ELR (cell line): ENCODE data around the gene PPME1.

Source experiments
- DNase-seq: peaks from one replicate; pipeline ENCODE4 v3.0.0-alpha.2; 2015; ENCODE audit warnings: low read depth

The PPME1 gene

DNA sequence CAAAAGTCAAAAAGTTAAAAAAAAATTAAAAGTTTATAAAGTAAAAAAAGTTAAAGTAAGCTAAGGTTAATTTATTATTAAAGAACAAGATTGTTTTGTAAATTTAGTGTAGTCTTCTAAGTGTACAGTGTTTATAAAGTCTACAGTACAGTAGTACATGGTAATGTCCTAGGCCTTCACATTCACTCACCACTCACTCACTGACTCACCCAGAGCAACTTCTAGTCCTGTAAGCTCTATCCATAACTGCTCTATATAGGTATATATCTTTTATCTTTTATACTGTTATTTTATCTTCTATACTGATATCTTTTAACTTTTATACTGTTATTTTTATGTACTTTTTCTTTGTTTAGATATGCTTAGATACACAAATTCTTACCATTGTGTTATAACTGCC, 11.4 kb upstream of the PPME1 start:
- peak; percentile 29 for DNase-seq

- DNase-seq = no peak
Observed at GRCh38 chr11:74162681-74163467, 8.2 kb upstream of the PPME1 start.

GRCh38 chr11:74168838-74169237, 2.3 kb upstream of the PPME1 start:
- no peak for DNase-seq

DNA sequence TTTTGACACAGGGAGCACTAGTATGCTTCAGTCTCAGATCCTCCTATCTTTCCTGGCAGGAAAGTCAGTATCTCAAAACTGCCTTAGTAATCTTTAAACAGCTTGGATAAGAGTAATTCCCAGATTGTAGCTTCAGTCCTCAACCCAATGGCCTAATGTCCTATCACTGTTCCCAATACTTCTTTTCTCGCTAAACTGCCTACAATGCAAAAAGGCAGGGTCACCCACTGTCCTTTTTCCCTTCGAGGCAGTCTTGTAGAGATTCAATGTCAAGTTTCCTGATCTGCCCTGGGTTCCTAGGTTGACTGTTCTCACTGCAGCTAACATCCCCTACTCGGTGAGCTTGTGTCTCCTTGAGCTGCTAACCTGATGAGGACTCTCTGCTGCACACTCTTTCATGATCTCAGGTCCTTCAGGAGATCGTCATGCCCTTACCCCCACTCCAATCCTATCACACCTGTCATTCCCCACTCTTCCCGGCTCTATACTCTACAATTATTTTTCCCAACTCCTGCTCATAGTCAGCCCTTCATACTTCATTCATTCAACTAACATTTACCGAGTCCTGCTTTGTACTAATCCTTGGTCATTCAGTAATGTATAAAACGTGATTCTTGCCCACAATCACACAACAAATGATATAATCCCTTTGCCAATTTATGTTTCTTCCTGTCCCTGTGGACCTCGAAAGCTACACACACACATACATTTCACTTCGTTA, 1.2 kb upstream of the PPME1 start:
- peak; percentile 10 for DNase-seq

- no peak for DNase-seq
Observed at GRCh38 chr11:74171630-74171968, 510 bp downstream of the PPME1 start.

DNA sequence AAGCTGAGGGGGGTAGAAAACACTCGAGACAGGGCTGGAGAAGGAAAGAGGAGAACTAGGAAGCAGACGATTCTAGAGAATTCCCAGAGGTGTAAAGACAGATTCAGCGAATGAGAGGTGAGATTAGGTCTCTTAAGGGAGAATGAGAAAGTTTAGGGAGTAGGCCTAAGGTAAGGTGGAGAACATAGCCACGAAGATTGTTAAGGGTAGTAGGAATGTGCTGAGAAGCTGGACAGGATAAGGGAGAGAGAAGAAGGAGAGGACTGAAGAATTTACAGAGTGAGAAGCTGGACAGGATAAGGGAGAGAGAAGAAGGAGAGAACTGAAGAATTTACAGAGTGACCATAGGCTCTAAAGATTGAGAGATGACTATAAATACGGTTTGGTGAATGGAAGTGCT, 908 bp downstream of the PPME1 start:
- DNase-seq = peak; percentile 18

GRCh38 chr11:74175920-74176319, 4.8 kb downstream of the PPME1 start:
- DNase-seq = no peak

GRCh38 chr11:74179234-74180052, 8.4 kb downstream of the PPME1 start:
- peak; percentile 40 for DNase-seq

DNA sequence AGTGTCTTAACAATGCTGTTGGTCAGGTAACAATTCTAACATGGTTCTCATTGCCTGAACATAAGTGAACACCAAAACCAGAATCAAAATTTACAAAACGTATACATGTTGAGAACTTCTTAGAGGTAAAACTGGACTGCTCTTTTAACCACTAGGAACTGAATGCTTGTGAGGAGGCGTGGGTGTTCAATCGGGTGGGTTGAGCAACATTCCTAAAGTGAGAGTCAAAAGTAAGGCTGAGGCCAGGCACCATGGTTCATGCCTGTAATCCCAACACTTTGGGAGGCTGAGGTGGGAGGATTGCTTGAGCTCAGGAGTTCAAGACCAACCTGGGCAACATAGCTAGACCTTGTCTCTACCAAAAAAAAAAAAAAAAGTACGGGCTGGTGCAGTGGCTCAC, 11.5 kb downstream of the PPME1 start:
- DNase-seq = peak; percentile 33

DNA sequence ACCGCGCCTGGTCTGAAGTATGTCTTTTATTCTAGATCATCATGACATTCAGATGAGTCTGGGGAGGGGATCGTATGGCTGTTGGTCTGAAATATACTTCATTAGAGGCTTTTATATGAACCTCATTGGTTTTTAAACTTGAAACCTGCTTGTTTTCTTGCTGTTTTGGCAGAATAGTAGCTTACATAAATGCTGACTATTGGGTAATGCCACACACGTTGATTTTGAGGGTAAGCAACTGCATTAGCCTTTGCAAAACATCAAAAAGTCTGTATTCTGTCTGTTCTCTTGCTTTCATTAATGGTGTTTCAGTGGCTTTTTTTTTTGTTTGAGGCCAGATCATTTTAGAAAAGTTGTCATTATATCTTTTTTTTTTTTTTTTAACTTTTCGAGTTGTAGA, 14.2 kb downstream of the PPME1 start:
- no peak for DNase-seq

GRCh38 chr11:74185695-74186094, 14.6 kb downstream of the PPME1 start:
- DNase-seq = peak; percentile 29

DNA sequence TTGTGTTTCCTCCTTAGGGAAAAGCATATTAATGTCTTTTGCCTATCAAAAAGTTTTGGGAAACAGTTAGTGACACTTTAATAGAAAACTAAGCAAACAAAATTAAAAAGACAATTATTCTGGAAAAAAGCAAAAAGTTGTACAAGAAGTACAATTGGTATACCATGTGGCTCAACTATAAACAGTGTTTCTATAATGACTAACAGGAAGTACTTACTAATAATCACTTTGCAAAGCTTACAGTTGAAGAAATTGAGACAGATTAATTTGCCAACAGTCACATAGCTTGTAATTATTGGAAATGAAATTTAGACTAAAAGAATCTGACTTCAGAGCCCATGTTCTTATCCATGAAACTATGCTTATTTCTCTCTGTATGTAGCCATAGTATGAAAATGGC, 24.7 kb downstream of the PPME1 start:
- DNase-seq = peak; percentile 49

DNA sequence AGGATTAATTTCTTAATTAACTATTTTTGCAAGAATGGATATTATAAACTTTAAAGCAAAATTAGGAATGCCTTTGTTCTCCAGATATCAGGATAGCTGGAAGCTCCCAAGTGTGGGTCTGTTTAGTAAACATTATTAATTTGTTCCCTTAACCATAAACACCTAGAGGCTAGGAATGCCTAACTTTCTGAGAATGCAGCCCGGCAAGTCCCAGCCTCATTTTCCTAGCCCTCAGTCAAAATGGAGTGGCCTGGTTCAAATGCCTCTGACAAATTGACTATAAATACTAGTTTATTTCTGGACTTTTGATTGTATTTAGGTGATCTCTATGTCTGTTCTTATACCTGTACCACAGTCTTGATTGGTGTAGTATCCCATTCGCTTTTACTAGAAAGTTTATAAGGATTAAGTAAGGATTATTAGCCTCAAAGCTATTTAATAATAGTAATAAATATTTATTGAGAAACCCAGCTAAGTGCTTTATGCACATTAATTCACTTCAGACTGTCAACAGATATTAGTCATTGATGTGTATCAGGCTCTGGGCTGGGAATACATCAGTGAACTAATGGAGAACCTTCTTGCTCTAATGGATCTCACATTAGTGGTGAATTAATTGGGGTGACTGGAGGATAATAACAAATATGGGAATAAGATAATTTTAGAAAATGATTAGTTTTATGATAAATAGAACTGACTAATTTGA, 25.8 kb downstream of the PPME1 start:
- DNase-seq = no peak

GRCh38 chr11:74203966-74204365, 32.9 kb downstream of the PPME1 start:
- DNase-seq = no peak

GRCh38 chr11:74204701-74205100, 33.6 kb downstream of the PPME1 start:
- no peak for DNase-seq

DNA sequence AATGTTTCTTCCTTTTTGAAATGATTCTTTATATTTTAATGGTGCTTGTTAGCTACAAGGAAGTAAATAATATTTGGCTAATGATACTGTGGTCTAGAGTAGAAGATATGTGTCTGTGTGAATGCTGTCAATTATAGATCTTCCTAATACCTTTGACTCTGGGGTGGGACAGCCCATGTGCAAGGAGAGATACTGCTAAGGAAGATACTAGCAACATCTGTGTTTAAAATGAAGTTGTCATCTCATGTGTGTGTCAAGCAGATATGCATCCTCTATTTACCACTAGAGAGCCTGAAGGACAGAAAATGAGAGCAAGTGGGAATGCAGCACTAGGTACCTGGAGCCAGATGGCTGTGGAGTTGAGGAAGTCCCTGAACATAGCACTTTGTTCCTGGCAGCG, 34.1 kb downstream of the PPME1 start:
- no peak for DNase-seq

DNA sequence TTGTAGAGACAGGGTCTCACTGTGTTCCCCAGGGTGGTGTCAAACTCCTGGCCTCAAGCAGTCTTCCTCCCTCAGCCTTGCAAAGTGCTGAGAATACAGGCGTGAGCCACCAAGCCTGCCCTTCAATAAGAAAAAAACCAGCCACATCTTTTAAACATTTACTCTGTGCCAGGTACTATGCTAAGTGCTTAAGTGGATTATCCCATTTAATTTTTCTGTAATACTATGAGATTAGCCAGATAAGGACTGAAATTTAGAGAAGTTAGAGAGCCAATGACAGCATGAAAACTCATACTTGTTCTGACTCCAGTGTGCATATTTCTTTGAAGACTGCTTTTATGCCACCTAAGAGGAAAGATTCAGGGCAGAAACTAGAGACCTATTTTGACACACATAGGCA, 35.7 kb downstream of the PPME1 start:
- DNase-seq = no peak

DNA sequence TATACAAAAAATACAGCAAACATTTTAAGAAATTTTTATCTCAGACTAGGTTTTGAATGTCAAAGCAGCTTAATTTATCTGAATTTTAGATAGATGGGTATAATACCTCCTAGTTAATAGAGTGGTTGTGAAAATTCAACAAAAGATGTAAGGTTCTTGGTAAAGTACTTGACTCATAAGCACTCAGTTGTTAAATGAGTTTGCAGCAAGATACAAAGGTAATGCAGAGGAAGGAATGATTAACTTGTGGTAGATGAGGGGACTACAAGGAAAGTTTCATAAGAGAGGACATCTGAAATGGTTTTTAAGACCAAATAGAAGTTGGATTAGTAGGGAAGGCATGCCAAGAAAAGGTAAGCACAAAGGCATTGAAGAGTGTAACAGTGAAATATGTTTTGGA, 37.4 kb downstream of the PPME1 start:
- no peak for DNase-seq

- DNase-seq = no peak
Observed at GRCh38 chr11:74212533-74212932, 41.4 kb downstream of the PPME1 start.

- DNase-seq = no peak
Observed at GRCh38 chr11:74220376-74220775, 49.3 kb downstream of the PPME1 start.

GRCh38 chr11:74221816-74222215, 50.7 kb downstream of the PPME1 start:
- no peak for DNase-seq

- DNase-seq = no peak
Observed at GRCh38 chr11:74225565-74225964, 54.5 kb downstream of the PPME1 start.
